ENCODE measurements around the gene SRSF10.
"Not testable (repeated sequence)": the region's sequence is repeated elsewhere in the genome, so short reads cannot be mapped to it uniquely, and the experiment has no call there.

SRSF10 gene

GRCh38 chr1:23978805-23979204, 1.3 kb downstream of the SRSF10 start:
- no peaks in the 10 kb centered on the region for H3K27me3 Mint-ChIP-seq (ENCODE audit: low read depth)
- peaks cover 44% of the 10 kb centered on the region for H3K4me1 Mint-ChIP-seq (ENCODE audit: low read depth)
- no peaks in the 10 kb centered on the region for H3K9me3 Mint-ChIP-seq
- peak overlapping the region; percentile 94 for H3K4me3 Mint-ChIP-seq
- peaks cover 37% of the 10 kb centered on the region for H3K36me3 Mint-ChIP-seq (ENCODE audit: low read depth)
- H3K27ac Mint-ChIP-seq, result peak overlapping the region; percentile 85

GRCh38 chr1:23977854-23978191, 2.3 kb downstream of the SRSF10 start:
- peaks cover 48% of the 10 kb centered on the region for H3K4me1 Mint-ChIP-seq (ENCODE audit: low read depth)
- H3K4me3 Mint-ChIP-seq, result peak overlapping the region; percentile 94
- peaks cover 43% of the 10 kb centered on the region for H3K36me3 Mint-ChIP-seq (ENCODE audit: low read depth)
- H3K27me3 Mint-ChIP-seq (ENCODE audit: low read depth), result no peaks in the 10 kb centered on the region
- peak overlapping the region; percentile 67 for H3K27ac Mint-ChIP-seq
- H3K9me3 Mint-ChIP-seq, result no peaks in the 10 kb centered on the region

- peaks cover 45% of the 10 kb centered on the region for H3K36me3 Mint-ChIP-seq (ENCODE audit: low read depth)
- peaks cover 48% of the 10 kb centered on the region for H3K4me1 Mint-ChIP-seq (ENCODE audit: low read depth)
- no peaks in the 10 kb centered on the region for H3K9me3 Mint-ChIP-seq
- no peaks in the 10 kb centered on the region for H3K27me3 Mint-ChIP-seq (ENCODE audit: low read depth)
- peak overlapping the region; percentile 67 for H3K4me3 Mint-ChIP-seq
- H3K27ac Mint-ChIP-seq, result peak overlapping the region; percentile 77
These were observed 2.8 kb downstream of the SRSF10 start for GRCh38 chr1:23977187-23977853.

DNA sequence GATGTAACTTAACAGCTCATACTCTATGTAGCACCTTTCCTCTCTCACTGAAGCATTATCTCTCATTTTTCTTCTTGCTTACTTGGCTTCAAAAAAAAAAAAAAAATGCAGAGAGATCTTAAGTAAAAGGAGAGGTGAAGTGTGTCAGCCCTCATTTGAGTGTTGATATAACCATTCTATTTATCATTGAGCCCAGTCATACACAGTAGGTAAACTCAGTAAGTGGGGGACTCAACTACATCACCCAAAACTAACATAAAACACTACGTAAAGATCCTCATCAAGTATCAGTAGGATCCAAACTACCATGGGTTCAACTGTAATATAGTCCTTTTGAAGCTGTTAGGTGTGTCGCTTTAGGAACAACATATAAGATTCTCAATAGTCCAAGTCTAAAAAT, 12.3 kb downstream of the SRSF10 start:
- H3K9me3 Mint-ChIP-seq, result no peaks in the 10 kb centered on the region
- no peaks in the 10 kb centered on the region for H3K27me3 Mint-ChIP-seq (ENCODE audit: low read depth)
- peaks cover 42% of the 10 kb centered on the region for H3K4me1 Mint-ChIP-seq (ENCODE audit: low read depth)
- H3K4me3 Mint-ChIP-seq, result no peak overlapping the region
- H3K27ac Mint-ChIP-seq, result peak overlapping the region; percentile 26
- peaks cover 45% of the 10 kb centered on the region for H3K36me3 Mint-ChIP-seq (ENCODE audit: low read depth)

- Mint-ChIP-seq H3K4me3 (no peak overlapping the region), H3K36me3 (ENCODE audit: low read depth) (peaks cover 46% of the 10 kb centered on the region), H3K27ac (peak overlapping the region; percentile 4), H3K4me1 (ENCODE audit: low read depth) (peaks cover 44% of the 10 kb centered on the region), H3K27me3 (ENCODE audit: low read depth) (no peaks in the 10 kb centered on the region), H3K9me3 (no peaks in the 10 kb centered on the region)
These were observed 13.1 kb downstream of the SRSF10 start for GRCh38 chr1:23966973-23967493.

GRCh38 chr1:23964790-23965740, 15.1 kb downstream of the SRSF10 start:
- Mint-ChIP-seq H3K27ac (peak overlapping the region; percentile 1), H3K9me3 (no peaks in the 10 kb centered on the region), H3K36me3 (ENCODE audit: low read depth) (peaks cover 56% of the 10 kb centered on the region), H3K4me3 (no peak overlapping the region), H3K27me3 (ENCODE audit: low read depth) (no peaks in the 10 kb centered on the region), H3K4me1 (ENCODE audit: low read depth) (peaks cover 50% of the 10 kb centered on the region)

- Mint-ChIP-seq H3K4me3 (no peak overlapping the region), H3K36me3 (ENCODE audit: low read depth) (peaks cover 58% of the 10 kb centered on the region), H3K27me3 (ENCODE audit: low read depth) (no peaks in the 10 kb centered on the region), H3K27ac (peak overlapping the region; percentile 19), H3K4me1 (ENCODE audit: low read depth) (peaks cover 50% of the 10 kb centered on the region), H3K9me3 (no peaks in the 10 kb centered on the region)
These were observed 15.9 kb downstream of the SRSF10 start for GRCh38 chr1:23964235-23964668.

DNA sequence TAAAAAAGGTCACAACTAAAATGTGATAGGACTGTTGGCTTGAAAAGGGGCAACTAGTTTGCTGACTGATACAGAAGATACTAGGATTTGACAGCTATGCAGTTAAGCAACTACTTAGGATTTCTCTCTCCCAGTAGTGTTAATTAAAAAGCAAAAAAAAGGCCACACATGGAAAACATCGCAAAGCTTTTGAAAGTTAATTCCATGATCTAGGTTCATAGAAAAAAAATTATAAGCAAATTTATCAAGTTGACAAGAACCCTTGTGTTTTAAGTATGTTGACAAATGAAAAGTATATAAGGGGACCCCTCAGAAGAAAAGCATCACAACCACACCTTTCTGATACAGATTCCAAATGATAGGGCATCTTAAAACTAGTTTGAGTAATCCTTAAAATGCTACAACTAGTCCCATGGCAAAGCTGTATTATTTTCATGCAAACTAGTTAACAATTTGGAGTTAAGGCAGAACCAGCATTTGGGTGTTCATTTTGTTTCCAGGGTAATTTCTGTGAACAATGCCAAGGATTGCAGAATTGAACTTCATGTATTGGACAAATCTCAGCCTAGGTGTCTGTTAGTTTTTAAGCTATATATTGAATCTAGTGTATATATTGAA, 16.4 kb downstream of the SRSF10 start:
- peaks cover 58% of the 10 kb centered on the region for H3K36me3 Mint-ChIP-seq (ENCODE audit: low read depth)
- H3K9me3 Mint-ChIP-seq, result no peaks in the 10 kb centered on the region
- H3K27ac Mint-ChIP-seq, result peak overlapping the region; percentile 13
- peaks cover 53% of the 10 kb centered on the region for H3K4me1 Mint-ChIP-seq (ENCODE audit: low read depth)
- no peaks in the 10 kb centered on the region for H3K27me3 Mint-ChIP-seq (ENCODE audit: low read depth)
- no peak overlapping the region for H3K4me3 Mint-ChIP-seq

DNA sequence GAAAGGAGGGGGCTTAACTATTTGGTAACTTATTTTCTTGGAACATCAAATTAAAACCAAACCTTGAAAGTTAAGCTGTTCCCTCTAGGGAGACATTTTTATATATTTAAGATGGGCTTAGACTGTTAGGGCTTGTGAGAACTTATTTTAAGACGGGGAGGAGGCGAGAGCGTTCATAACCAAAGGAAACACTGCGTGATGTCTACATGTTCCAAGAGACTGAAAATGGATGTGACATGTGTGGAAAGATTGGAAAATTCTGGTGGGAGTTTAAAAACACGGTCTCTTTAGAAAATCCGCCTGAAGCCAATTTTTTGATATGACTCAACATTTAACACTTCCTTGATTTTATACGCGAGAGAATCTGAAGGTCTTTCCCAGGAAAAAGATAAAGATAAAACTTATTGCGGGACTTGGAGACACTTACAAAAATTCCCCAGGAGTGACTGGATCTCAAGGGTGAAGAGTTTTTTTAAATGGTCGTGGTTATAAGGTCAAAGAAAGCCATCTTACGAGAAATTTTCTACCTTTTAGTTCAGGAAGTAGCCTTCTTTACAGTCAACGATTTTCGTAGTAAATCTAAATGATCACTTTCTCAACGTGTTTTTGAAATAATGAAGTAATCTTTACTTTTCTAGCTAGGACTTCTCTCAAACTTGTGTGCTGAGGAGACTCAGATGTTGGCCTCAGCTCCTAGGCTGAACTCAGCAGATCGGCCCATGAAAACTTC, 19.7 kb downstream of the SRSF10 start:
- no peaks in the 10 kb centered on the region for H3K27me3 Mint-ChIP-seq (ENCODE audit: low read depth)
- peak overlapping the region; percentile 99 for H3K27ac Mint-ChIP-seq
- H3K4me1 Mint-ChIP-seq (ENCODE audit: low read depth), result peaks cover 49% of the 10 kb centered on the region
- no peaks in the 10 kb centered on the region for H3K9me3 Mint-ChIP-seq
- peaks cover 42% of the 10 kb centered on the region for H3K36me3 Mint-ChIP-seq (ENCODE audit: low read depth)
- H3K4me3 Mint-ChIP-seq, result peak overlapping the region; percentile 98

- no peaks in the 10 kb centered on the region for H3K9me3 Mint-ChIP-seq
These were observed 20.5 kb downstream of the SRSF10 start, which contains the start of gene PNRC2 for GRCh38 chr1:23959461-23960290. Gene PNRC2, plus strand, starts transcription at chr1:23959828. Its CDS starts 1,630 bp downstream, at chr1:23961458.

DNA sequence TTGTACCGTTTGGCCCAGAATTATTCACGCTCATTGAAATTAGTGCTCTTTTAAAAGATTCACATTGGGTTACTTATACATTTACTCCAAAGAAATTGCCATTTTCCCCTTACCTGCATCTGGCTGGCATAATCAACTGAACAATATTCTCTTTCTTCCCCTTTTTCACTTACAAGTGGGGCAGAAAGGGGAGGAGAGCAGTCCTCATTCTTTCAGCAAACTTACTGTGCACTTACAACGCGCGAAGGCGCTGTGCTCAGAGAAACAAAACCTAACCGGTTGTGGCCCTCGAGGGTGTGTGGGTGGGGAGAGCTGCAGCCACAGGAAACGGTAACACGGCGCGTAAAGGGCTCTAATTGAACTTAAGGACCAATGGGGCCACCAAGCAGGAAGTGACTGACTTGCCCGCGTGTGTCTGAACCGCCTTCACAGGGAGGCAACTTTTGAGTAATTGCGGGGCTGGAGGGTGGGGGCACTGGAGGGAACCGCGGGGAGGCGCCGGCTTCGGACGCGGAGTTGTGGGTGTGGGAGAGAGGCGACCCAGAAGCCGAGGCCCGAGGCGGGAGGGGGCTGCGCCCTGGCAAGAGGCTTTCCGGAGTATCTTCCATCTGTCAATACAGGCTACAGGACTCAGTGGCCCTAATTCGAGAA, 21.2 kb downstream of the SRSF10 start:
- peaks cover 43% of the 10 kb centered on the region for H3K4me1 Mint-ChIP-seq (ENCODE audit: low read depth)
- peak overlapping the region; percentile 98 for H3K4me3 Mint-ChIP-seq
- H3K9me3 Mint-ChIP-seq, result no peaks in the 10 kb centered on the region
- peak overlapping the region; percentile 99 for H3K27ac Mint-ChIP-seq
- peaks cover 31% of the 10 kb centered on the region for H3K36me3 Mint-ChIP-seq (ENCODE audit: low read depth)
- no peaks in the 10 kb centered on the region for H3K27me3 Mint-ChIP-seq (ENCODE audit: low read depth)

More at GRCh38 chr1:23959461-23960290, 20.5 kb downstream of the SRSF10 start, which contains the start of gene PNRC2:
- Mint-ChIP-seq H3K27ac (peak within 1 kb of the TSS; percentile 99), H3K4me3 (peak within 1 kb of the TSS; percentile 98), H3K4me1 (ENCODE audit: low read depth) (peaks cover 47% of the 10 kb centered on the region), H3K36me3 (ENCODE audit: low read depth) (peaks cover 38% of the 10 kb centered on the region), H3K27me3 (ENCODE audit: low read depth) (no peaks in the 10 kb centered on the region)

- not testable (repeated sequence) for H3K9me3 Mint-ChIP-seq; H3K27me3 Mint-ChIP-seq (ENCODE audit: low read depth)
- Mint-ChIP-seq H3K4me1 (ENCODE audit: low read depth) (peaks cover 40% of the 10 kb centered on the region), H3K36me3 (ENCODE audit: low read depth) (peaks cover 27% of the 10 kb centered on the region), H3K27ac (peak overlapping the region; percentile 99), H3K4me3 (peak overlapping the region; percentile 98)
These were observed 21.9 kb downstream of the SRSF10 start for GRCh38 chr1:23958040-23958809.

All from T-helper 1 cell treated with Interleukin-12 subunit alpha and Interleukin-12 subunit beta and Interleukin-4 antibody, amounts not matched to agents 30 μg/mL and 1 μg/mL, for 36 hours (primary cell).